ENCODE data around the gene WDR19.

Gene WDR19

GRCh38 chr4:39326468-39326977 lies 144.2 kb downstream of the WDR19 start:
- no peak for DNase-seq (ENCODE audit: low read depth)
- TF ChIP-seq, protein P1, sequence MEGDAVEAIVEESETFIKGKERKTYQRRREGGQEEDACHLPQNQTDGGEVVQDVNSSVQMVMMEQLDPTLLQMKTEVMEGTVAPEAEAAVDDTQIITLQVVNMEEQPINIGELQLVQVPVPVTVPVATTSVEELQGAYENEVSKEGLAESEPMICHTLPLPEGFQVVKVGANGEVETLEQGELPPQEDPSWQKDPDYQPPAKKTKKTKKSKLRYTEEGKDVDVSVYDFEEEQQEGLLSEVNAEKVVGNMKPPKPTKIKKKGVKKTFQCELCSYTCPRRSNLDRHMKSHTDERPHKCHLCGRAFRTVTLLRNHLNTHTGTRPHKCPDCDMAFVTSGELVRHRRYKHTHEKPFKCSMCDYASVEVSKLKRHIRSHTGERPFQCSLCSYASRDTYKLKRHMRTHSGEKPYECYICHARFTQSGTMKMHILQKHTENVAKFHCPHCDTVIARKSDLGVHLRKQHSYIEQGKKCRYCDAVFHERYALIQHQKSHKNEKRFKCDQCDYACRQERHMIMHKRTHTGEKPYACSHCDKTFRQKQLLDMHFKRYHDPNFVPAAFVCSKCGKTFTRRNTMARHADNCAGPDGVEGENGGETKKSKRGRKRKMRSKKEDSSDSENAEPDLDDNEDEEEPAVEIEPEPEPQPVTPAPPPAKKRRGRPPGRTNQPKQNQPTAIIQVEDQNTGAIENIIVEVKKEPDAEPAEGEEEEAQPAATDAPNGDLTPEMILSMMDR (conservative IDR thresholded peaks at IDR 0.05; ENCODE audit: low read length): no peak
- no peak overlapping the region for H3K4me3 ChIP-seq (ENCODE audit: low read length)

- TF ChIP-seq, protein P1 (conservative IDR thresholded peaks at IDR 0.05; ENCODE audit: low read length): no peak
- H3K4me3 ChIP-seq (ENCODE audit: low read length): no peak overlapping the region
- no peak for DNase-seq (ENCODE audit: low read depth)
Observed at GRCh38 chr4:39330353-39330752, 148.0 kb downstream of the WDR19 start.

GRCh38 chr4:39331191-39331590 lies 148.9 kb downstream of the WDR19 start:
- no peak overlapping the region for H3K4me3 ChIP-seq (ENCODE audit: low read length)
- TF ChIP-seq, protein P1 (conservative IDR thresholded peaks at IDR 0.05; ENCODE audit: low read length): no peak
- DNase-seq (ENCODE audit: low read depth): no peak
